Fibroblast of lung (primary cell): ENCODE data around the gene NAXD. TPM values are rescaled to one million over a fixed set of nuclear protein-coding genes. Genes with fewer than 3 reads are reported as not detected.

ENCODE experiments used
- DNase-seq, 2 donors: peaks; one replicate each; pipeline versions ENCODE4 v3.0.0 to v3.0.0-alpha.2; 2010; ENCODE audit warnings: low read depth in 2 of 2
- H2AFZ ChIP-seq: 2 replicates; pipeline ENCODE4 v1.5.1; 2012; ENCODE audit warnings: low read length, control low read depth, inconsistent platforms
- H3K27ac ChIP-seq: 2 replicates; pipeline ENCODE4 v1.5.1; 2011; ENCODE audit warnings: low read length, control low read depth; ENCODE audit not compliant: insufficient read depth
- H3K27me3 ChIP-seq: 2 replicates; pipeline ENCODE4 v1.5.1; 2011; ENCODE audit warnings: mild to moderate bottlenecking, low read length; ENCODE audit not compliant: control insufficient read depth, insufficient read depth
- H3K36me3 ChIP-seq: 2 replicates; pipeline ENCODE4 v1.5.1; 2011; ENCODE audit warnings: low read length; ENCODE audit not compliant: control insufficient read depth, insufficient read depth
- H3K4me1 ChIP-seq: 2 replicates; pipeline ENCODE4 v1.5.1; 2011; ENCODE audit warnings: low read length; ENCODE audit not compliant: control insufficient read depth, insufficient read depth; ENCODE audit errors: extremely low read depth
- H3K4me2 ChIP-seq: 2 replicates; pipeline ENCODE4 v1.5.1; 2011; ENCODE audit warnings: low read length, control low read depth; ENCODE audit not compliant: insufficient read depth; ENCODE audit errors: extremely low read depth
- H3K4me3 ChIP-seq, 4 experiments: fragments of 200-600 bp in 1 of 4; sonication (generic) in 1 of 4; replicated peaks in 1 of 4; 2 replicates each; pipeline ENCODE4 v1.5.1; 2011 to 2016; ENCODE audit warnings: low read length in 4 of 4, low read depth in 3 of 4, mild to moderate bottlenecking in 3 of 4, control low read depth in 2 of 4, inconsistent platforms in 1 of 4, mixed read lengths in 1 of 4; ENCODE audit not compliant: insufficient read depth in 1 of 4; ENCODE audit errors: control extremely low read depth in 1 of 4
- H3K79me2 ChIP-seq: 2 replicates; pipeline ENCODE4 v1.5.1; 2012; ENCODE audit warnings: mild to moderate bottlenecking, low read length, inconsistent platforms; ENCODE audit not compliant: control insufficient read depth, insufficient read depth
- H3K9ac ChIP-seq: 2 replicates; pipeline ENCODE4 v1.5.1; 2011; ENCODE audit warnings: mild to moderate bottlenecking, low read length, control low read depth; ENCODE audit not compliant: insufficient read depth
- H3K9me3 ChIP-seq: 2 replicates; pipeline ENCODE4 v1.5.1; 2012; ENCODE audit warnings: low read depth, low read length; ENCODE audit not compliant: control insufficient read depth, insufficient read depth
- H4K20me1 ChIP-seq: 2 replicates; pipeline ENCODE4 v1.5.1; 2011; ENCODE audit warnings: low read length; ENCODE audit not compliant: control insufficient read depth, insufficient read depth; ENCODE audit errors: extremely low read depth
- EZH2 ChIP-seq: IDR thresholded peaks from 2 replicates; pipeline ENCODE4 v1.5.1; 2012; ENCODE audit warnings: low read length, control low read depth, mild to moderate bottlenecking; ENCODE audit errors: missing control alignments
- polyA plus RNA-seq, 2 donors: library from polyadenylated mRNA; depleted of rRNA in 1 of 2; stranded (reverse) in 1 of 2; unstranded in 1 of 2; fragments of >200 nt; gene quantifications; 2 replicates each; pipeline ENCODE4 v1.2.1, GENCODE V29; 2011 to 2012; ENCODE audit warnings: missing spikeins in 1 of 2
- total RNA-seq: library from RNA; depleted of rRNA; stranded (reverse); fragments of >200 nt; gene quantifications from 2 replicates; pipeline ENCODE4 v1.2.1, GENCODE V29; 2014
- TF ChIP-seq, protein P1 (sequence below), 2 donors: IDR thresholded peaks in 1 of 2; conservative IDR thresholded peaks in 1 of 2; 1 replicate in 1 of 2; 2 replicates in 1 of 2; pipeline ENCODE4 v1.5.1; 2011 to 2012; ENCODE audit warnings: low read length in 2 of 2, control low read depth in 1 of 2, inconsistent platforms in 1 of 2, low read depth in 1 of 2, mild to moderate bottlenecking in 1 of 2

The NAXD gene
- total and polyA plus RNA-seq, 2 donors (not counting 1 experiment from before 2014, with no cell fraction given), result 22.4 to 34.0 TPM

DNA sequence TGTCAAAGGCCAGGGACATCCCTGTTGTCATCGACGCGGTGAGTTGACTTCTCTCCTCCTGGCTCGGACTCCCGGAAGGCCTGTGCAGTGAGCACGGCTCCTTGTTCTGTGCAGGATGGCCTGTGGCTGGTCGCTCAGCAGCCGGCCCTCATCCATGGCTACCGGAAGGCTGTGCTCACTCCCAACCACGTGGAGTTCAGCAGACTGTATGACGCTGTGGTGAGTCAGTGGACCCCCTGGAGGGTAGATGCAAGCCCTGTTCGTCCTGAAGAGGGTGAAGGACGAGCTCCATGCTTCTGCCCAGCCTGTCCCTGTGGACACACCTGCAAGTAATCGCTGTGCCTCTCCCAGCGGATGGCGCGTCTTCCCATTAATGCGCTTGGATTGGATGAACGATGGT is 19.2 kb downstream of the NAXD start:
- Histone ChIP-seq H3K79me2 (peaks cover 24% of the 10 kb centered on the region), H3K9ac (no peak overlapping the region), H3K9me3 (no peaks in the 10 kb centered on the region), H2AFZ (no peak overlapping the region), H4K20me1 (peaks cover 3% of the 10 kb centered on the region), H3K4me3 (no peak overlapping the region), H3K27ac (no peak overlapping the region), H3K4me2 (no peak overlapping the region), H3K27me3 (no peaks in the 10 kb centered on the region), H3K36me3 (peaks cover 38% of the 10 kb centered on the region), H3K4me1 (no peaks in the 10 kb centered on the region)
- peak; percentile 65 to 90 for DNase-seq
- TF ChIP-seq EZH2, result no peak
- TF ChIP-seq, protein P1, sequence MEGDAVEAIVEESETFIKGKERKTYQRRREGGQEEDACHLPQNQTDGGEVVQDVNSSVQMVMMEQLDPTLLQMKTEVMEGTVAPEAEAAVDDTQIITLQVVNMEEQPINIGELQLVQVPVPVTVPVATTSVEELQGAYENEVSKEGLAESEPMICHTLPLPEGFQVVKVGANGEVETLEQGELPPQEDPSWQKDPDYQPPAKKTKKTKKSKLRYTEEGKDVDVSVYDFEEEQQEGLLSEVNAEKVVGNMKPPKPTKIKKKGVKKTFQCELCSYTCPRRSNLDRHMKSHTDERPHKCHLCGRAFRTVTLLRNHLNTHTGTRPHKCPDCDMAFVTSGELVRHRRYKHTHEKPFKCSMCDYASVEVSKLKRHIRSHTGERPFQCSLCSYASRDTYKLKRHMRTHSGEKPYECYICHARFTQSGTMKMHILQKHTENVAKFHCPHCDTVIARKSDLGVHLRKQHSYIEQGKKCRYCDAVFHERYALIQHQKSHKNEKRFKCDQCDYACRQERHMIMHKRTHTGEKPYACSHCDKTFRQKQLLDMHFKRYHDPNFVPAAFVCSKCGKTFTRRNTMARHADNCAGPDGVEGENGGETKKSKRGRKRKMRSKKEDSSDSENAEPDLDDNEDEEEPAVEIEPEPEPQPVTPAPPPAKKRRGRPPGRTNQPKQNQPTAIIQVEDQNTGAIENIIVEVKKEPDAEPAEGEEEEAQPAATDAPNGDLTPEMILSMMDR (conservative IDR thresholded peaks at IDR 0.05 in 1 of 2, IDR thresholded peaks at IDR 0.05 in 1 of 2; ENCODE audit: low read depth in 1 of 2, low read length in 2 of 2), result no peak

DNA sequence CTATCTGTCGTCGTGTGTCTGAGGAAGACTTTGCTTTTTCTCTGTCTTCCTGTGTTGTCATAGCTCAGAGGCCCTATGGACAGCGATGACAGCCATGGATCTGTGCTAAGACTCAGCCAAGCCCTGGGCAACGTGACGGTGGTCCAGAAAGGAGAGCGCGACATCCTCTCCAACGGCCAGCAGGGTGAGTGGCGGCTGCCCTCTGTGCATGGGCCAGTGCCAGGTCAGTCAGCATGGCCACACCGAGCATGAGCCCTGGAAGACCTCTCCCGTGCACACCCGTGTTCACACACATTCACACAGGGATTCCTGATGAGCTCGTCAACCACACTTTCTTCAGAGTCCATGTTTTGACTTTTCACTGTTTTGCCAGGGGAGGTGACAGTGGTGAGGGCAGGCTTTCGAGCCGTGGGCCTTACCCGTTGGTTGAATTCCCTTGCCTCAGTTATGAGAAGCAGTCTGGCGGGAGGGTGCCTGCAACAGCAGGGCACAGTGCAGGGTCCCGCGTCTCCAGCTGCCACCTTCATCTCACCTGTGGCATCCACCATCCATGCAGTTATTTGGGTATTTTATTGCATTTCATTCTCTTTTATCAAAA is 20.2 kb downstream of the NAXD start:
- no peak for DNase-seq
- no peaks in the 10 kb centered on the region for H3K9me3 ChIP-seq
- H3K36me3 ChIP-seq, result peaks cover 40% of the 10 kb centered on the region
- H4K20me1 ChIP-seq, result peaks cover 3% of the 10 kb centered on the region
- no peak overlapping the region for H3K9ac ChIP-seq
- no peak overlapping the region for H3K4me3 ChIP-seq
- H3K79me2 ChIP-seq, result peaks cover 17% of the 10 kb centered on the region
- H3K4me2 ChIP-seq, result no peak overlapping the region
- H3K27me3 ChIP-seq, result no peaks in the 10 kb centered on the region
- no peaks in the 10 kb centered on the region for H3K4me1 ChIP-seq
- TF ChIP-seq, protein P1 (conservative IDR thresholded peaks at IDR 0.05 in 1 of 2, IDR thresholded peaks at IDR 0.05 in 1 of 2; ENCODE audit: low read depth in 1 of 2, low read length in 2 of 2), result no peak
- no peak for TF ChIP-seq EZH2
- H2AFZ ChIP-seq, result no peak overlapping the region
- H3K27ac ChIP-seq, result no peak overlapping the region

DNA sequence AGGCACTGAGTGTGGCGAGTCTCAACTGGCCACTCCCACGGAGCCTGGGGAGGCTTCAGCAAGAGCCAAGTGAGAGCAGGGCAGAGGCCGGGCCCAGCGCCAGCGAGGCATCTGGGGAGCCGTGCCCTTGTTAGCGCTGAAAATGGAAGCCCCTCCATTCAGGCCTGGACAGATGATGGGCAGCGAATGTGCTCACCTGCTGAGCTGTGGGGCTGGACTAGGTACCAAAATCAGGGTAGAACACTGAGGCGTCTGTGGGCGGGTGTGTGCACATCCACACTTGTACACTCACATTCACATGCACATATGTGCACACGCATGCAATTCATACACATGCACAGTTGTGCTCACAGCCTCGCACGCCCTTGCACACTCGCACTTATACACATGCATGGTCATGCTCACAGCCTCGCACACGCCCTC is 20.7 kb downstream of the NAXD start:
- H3K79me2 ChIP-seq, result peaks cover 11% of the 10 kb centered on the region
- H3K27ac ChIP-seq, result no peak overlapping the region
- no peak overlapping the region for H3K4me2 ChIP-seq
- DNase-seq, result no peak
- peaks cover 3% of the 10 kb centered on the region for H4K20me1 ChIP-seq
- H3K4me3 ChIP-seq, result no peak overlapping the region
- TF ChIP-seq, protein P1 (conservative IDR thresholded peaks at IDR 0.05 in 1 of 2, IDR thresholded peaks at IDR 0.05 in 1 of 2; ENCODE audit: low read depth in 1 of 2, low read length in 2 of 2), result no peak
- no peak for TF ChIP-seq EZH2
- H3K9me3 ChIP-seq, result no peaks in the 10 kb centered on the region
- no peak overlapping the region for H3K9ac ChIP-seq
- peaks cover 40% of the 10 kb centered on the region for H3K36me3 ChIP-seq
- peaks cover 4% of the 10 kb centered on the region for H3K4me1 ChIP-seq
- H3K27me3 ChIP-seq, result no peaks in the 10 kb centered on the region
- H2AFZ ChIP-seq, result no peak overlapping the region
